ENCODE measurements around the gene OLFM2. TPM values are rescaled to one million over a fixed set of nuclear protein-coding genes. Genes with fewer than 3 reads are reported as not detected.
"Not testable (repeated sequence)": the region's sequence is repeated elsewhere in the genome, so short reads cannot be mapped to it uniquely, and the experiment has no call there.

OLFM2 gene
- total RNA-seq, 1 donor from 2014 or later, result 0.40 TPM

- DNase-seq (ENCODE audit: low read depth, low spot score), result peak; percentile 93
Observed at GRCh38 chr19:9834726-9835506, 101.4 kb downstream of the OLFM2 start, which contains the start of gene PIN1. Gene PIN1 (plus strand): TSS chr19:9835318. CDS start chr19:9835345, 27 bp downstream.

DNA sequence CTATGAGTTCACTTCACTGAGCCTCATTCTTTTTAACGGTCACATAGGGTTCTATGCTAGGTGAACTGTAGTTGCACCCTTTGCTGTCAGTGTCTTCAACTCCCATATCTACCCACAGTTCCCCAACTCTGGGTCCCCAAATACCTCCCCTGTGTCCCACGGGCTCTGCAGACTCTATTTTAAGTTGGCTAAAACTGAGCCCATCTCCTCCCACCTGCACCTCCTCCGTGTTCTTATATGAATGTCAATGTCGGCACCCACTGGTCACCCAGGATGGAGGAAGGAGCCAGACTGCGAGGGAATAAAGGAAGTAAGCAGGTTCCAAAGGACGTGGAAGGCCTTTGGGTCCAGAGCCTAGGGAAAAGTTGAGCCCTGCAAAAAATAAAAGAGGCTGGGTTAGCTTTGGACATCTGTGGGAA, 102.0 kb downstream of the OLFM2 start:
- no peak for DNase-seq (ENCODE audit: low read depth, low spot score)

GRCh38 chr19:9828551-9829063, 107.7 kb downstream of the OLFM2 start:
- DNase-seq (ENCODE audit: low read depth, low spot score), result no peak

- peak; percentile 43 for DNase-seq (ENCODE audit: low read depth, low spot score)
Observed at GRCh38 chr19:9827289-9828238, 108.8 kb downstream of the OLFM2 start, which contains the start of gene UBL5. Gene UBL5 (plus strand): TSS chr19:9827918. CDS start chr19:9828338, 420 bp downstream.

DNA sequence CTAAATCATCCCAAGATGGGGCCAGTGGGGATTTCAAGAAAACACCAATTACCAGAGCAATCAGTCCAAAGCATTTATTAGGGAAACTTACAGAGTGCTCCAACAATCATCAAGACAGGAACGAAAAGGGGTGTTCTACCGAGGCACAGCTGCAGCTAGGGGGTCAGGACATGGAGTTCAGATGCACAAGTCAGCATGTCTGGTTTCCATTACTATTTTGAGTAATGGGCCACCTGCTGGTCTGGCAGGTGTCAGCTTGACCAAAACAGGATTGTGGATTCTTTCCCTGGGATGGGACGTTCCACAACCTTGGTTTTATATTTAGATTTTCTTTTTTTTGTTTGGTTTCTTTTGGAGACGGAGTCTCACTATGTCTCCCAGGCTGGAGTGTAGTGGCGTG, 112.5 kb downstream of the OLFM2 start:
- no peak for DNase-seq (ENCODE audit: low read depth, low spot score)

DNA sequence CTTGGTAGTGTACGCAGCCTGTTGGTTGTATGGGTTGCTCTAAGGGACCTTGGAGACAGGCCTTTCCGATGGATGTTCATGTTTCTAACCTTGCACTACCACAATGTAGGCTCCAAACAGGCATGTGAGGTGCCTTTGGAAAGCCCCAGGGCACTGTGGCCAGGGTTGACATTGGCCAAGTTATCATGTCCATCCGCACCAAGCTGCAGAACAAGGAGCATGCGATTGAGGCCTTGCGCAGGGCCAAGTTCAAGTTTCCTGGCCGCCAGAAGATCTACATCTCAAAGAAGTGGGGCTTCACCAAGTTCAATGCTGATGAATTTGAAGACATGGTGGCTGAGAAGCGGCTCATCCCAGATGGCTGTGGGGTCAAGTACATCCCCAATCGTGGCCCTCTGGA, 116.3 kb downstream of the OLFM2 start:
- DNase-seq (ENCODE audit: low read depth, low spot score), result not testable (repeated sequence)

DNA sequence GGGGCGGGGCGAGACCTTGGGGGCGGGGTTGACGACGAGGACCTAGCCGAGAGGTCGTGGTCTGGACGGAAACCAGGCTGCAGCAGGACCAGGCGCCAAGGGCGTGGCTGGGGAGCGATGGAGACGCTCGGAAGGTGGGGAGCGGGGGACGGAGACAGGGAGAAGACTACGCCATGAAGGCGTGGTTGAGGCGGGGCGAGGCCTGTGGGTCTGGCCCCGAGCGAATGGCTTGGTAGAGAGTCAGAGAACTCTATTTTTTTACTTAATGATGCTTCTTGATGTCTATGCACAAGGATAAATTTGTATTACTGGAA, 116.8 kb downstream of the OLFM2 start:
- DNase-seq (ENCODE audit: low read depth, low spot score), result no peak

DNA sequence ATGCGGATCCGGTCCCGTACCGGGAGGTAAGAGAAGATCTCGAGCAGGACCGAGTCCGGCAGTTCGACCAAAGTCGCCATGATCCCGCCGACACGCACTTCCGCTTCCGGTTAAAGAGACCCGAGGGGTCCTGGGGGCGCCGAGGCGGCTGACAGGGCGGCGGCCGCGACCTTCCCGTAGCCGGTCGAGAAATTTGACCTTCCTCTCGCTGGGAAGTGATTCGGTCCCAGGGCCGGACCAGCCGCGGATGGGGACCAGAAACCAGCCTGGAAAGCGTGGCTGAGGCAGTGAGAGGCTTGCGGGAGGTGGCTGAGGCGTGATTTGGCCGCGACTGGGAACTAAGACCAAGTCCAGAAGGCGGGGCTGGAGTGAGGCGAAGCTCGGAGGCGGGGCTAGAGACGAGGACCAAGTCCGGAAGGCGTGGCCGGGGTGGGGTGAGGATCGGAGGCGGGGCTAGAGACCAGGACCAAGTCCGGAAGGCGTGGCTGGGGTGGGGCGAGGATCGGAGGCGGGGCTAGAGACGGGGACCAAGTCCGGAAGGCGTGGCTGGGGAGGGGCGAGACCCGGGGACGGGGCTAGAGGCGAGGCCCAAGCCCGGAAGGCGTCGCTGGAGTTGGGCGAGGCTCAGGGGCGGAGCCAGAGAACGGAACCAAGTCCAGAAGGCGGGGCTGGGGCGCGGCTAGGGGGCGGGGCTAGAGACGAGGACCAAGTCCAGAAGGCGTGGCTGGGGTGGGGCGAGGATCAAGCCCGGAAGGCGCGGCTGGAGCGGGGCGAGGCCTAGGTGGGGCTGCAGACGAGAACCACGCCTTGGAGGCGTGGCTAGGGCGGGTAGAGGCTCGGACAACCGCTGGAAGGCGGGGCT, 117.3 kb downstream of the OLFM2 start, which contains the start of gene FBXL12:
TSS of gene FBXL12 (minus strand) at position 346 of the 862 bp plus-strand sequence. CDS start at position 80, 266 bp downstream.
- DNase-seq (ENCODE audit: low read depth, low spot score), result peak; percentile 98

GRCh38 chr19:9818175-9818733, 118.1 kb downstream of the OLFM2 start:
- no peak for DNase-seq (ENCODE audit: low read depth, low spot score)

DNA sequence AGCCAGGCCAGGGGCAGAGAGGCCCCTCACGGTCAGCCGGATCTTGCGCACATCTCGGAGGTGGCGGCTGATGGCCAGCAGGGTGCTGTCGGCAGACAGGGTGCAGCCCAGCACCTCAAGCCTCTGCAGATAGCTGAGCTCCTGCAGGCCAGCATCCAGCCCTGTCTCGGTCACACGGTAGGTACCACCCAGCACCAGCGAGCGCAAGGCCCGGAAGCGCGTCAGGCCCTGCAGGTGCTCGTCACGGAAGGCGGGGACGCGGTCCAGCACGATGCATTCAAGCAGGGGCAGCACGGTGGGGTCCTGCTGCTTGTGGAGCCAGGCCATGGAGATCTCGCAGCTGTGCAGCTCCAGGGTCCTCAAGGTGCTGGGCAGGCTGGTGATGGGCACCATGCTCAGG, 125.2 kb downstream of the OLFM2 start:
- no peak for DNase-seq (ENCODE audit: low read depth, low spot score)

GRCh38 chr19:9808855-9809824, 127.2 kb downstream of the OLFM2 start:
- no peak for DNase-seq (ENCODE audit: low read depth, low spot score)

- DNase-seq (ENCODE audit: low read depth, low spot score), result no peak
Observed at GRCh38 chr19:9806803-9807202, 129.5 kb downstream of the OLFM2 start.

Other genes starting within 250 kb of the OLFM2 start
- 5.4 and 6.7 TPM in 2 replicates for gene ZNF846, start 167.8 kb downstream of the OLFM2 start, total RNA-seq
- gene FBXL12, start 117.4 kb downstream of the OLFM2 start, total RNA-seq, result 9.8 and 10.4 TPM in 2 replicates
- 121 and 181 TPM in 2 replicates for gene UBL5, start 108.6 kb downstream of the OLFM2 start, total RNA-seq
- gene PIN1, start 101.2 kb downstream of the OLFM2 start, total RNA-seq, result 122 and 123 TPM in 2 replicates
- gene COL5A3, start 74.0 kb upstream of the OLFM2 start, total RNA-seq, result not detected in 2 replicates
- gene RDH8, start 77.0 kb upstream of the OLFM2 start, total RNA-seq, result not detected in 2 replicates
- 22.9 and 23.8 TPM in 2 replicates for gene SHFL, start 149.8 kb upstream of the OLFM2 start, total RNA-seq
- gene ANGPTL6, start 166.2 kb upstream of the OLFM2 start, total RNA-seq, result 0.20 and 0.28 TPM in 2 replicates
- gene PPAN, start 169.8 kb upstream of the OLFM2 start, total RNA-seq, result 41.2 and 51.6 TPM in 2 replicates
- 2.2 and 4.0 TPM in 2 replicates for gene P2RY11, start 175.2 kb upstream of the OLFM2 start, total RNA-seq
- 335 and 417 TPM in 2 replicates for gene EIF3G, start 183.4 kb upstream of the OLFM2 start, total RNA-seq

Measured in pulmonary artery endothelial cell (primary cell).